H1 (cell line): ENCODE measurements around the gene BRD1. TPM values are rescaled to one million over a fixed set of nuclear protein-coding genes. Genes with fewer than 3 reads are reported as not detected.

Source experiments
- CTCF ChIA-PET: fragments of 300-600 bp; sonication (Branson Sonifier 250); formaldehyde crosslinking; loops from one replicate; lab custom pipeline; 2021; ENCODE audit not compliant: partially characterized antibody; lab: Charles Lee
- POLR2A ChIA-PET: fragments of 300-600 bp; sonication (Branson Sonifier 250); formaldehyde crosslinking; loops from one replicate; lab custom pipeline; 2021; ENCODE audit warnings: inconsistent platforms; ENCODE audit not compliant: partially characterized antibody; lab: Charles Lee
- DNase-seq, 2 experiments: peaks; one replicate each; pipeline versions ENCODE4 v3.0.0 to v3.0.0-alpha.2; 2010 to 2022; ENCODE audit warnings: low spot score in 2 of 2, low read depth in 1 of 2, mixed read lengths in 1 of 2
- FAIRE-seq: peaks from 2 replicates; lab custom pipeline; 2011; peaks lifted over from hg19 to GRCh38; lab: Jason Lieb, UNC
- H2AFZ ChIP-seq: 2 replicates; pipeline ENCODE4 v1.8.1; 2012; ENCODE audit warnings: low read length, inconsistent platforms
- H2AK5ac ChIP-seq: 2 replicates; pipeline ENCODE4 v1.6.1; 2013; ENCODE audit warnings: low read depth, low read length
- H2BK120ac ChIP-seq: replicated peaks from 2 replicates; pipeline ENCODE3; 2013; ENCODE audit warnings: low read depth, low read length, inconsistent platforms
- H2BK12ac ChIP-seq: 2 replicates; pipeline ENCODE4 v1.6.1; 2013; ENCODE audit warnings: low read depth, low read length
- H2BK15ac ChIP-seq: 2 replicates; pipeline ENCODE4 v1.6.1; 2013; ENCODE audit warnings: low read length
- H2BK20ac ChIP-seq: 2 replicates; pipeline ENCODE4 v1.6.1; 2013; ENCODE audit warnings: low read length
- H2BK5ac ChIP-seq: 2 replicates; pipeline ENCODE4 v1.6.1; 2013; ENCODE audit warnings: low read depth, low read length
- H3K14ac ChIP-seq: 2 replicates; pipeline ENCODE4 v1.6.1; 2013; ENCODE audit warnings: inconsistent platforms; ENCODE audit not compliant: insufficient read length
- H3K18ac ChIP-seq: 2 replicates; pipeline ENCODE4 v1.6.1; 2013; ENCODE audit warnings: low read length; ENCODE audit errors: extremely low read depth
- H3K23ac ChIP-seq: 2 replicates; pipeline ENCODE4 v1.6.1; 2013; ENCODE audit warnings: inconsistent platforms; ENCODE audit not compliant: insufficient read length
- H3K23me2 ChIP-seq: 2 replicates; pipeline ENCODE4 v1.6.1; 2013; ENCODE audit warnings: low read depth, low read length
- H3K27ac ChIP-seq: 2 replicates; pipeline ENCODE4 v1.6.1; 2011; ENCODE audit warnings: low read depth, low read length, inconsistent platforms
- H3K27me3 ChIP-seq, 4 experiments: replicated peaks in 1 of 4; 1 replicate in 1 of 4; 2 replicates in 3 of 4; pipeline versions ENCODE4 v1.6.1 to v1.8.1; 2011 to 2013; ENCODE audit warnings: low read length in 3 of 4, mild to moderate bottlenecking in 3 of 4, inconsistent platforms in 2 of 4, mixed read lengths in 2 of 4, moderate library complexity in 1 of 4; ENCODE audit not compliant: control insufficient read depth in 3 of 4, insufficient read depth in 3 of 4; ENCODE audit errors: extremely low read depth in 1 of 4
- H3K36me3 ChIP-seq, 4 experiments: 2 replicates each; pipeline versions ENCODE4 v1.6.1 to v1.8.1; 2011 to 2013; ENCODE audit warnings: mild to moderate bottlenecking in 4 of 4, low read length in 3 of 4, moderate library complexity in 2 of 4, control low read depth in 1 of 4, inconsistent platforms in 1 of 4; ENCODE audit not compliant: insufficient read depth in 4 of 4, control insufficient read depth in 2 of 4
- H3K4ac ChIP-seq: replicated peaks from 2 replicates; pipeline ENCODE3; 2013; ENCODE audit warnings: low read length, low read depth, mixed read lengths, inconsistent platforms; ENCODE audit not compliant: insufficient read length
- H3K4me1 ChIP-seq, 4 experiments: replicated peaks in 1 of 4; 1 replicate in 1 of 4; 2 replicates in 3 of 4; pipeline versions ENCODE4 v1.6.1 to v1.8.1; 2011 to 2013; ENCODE audit warnings: low read length in 3 of 4, inconsistent platforms in 2 of 4, mixed read lengths in 1 of 4; ENCODE audit not compliant: insufficient read depth in 4 of 4, control insufficient read depth in 3 of 4
- H3K4me2 ChIP-seq, 2 experiments: 2 replicates each; pipeline versions ENCODE4 v1.6.1 to v1.8.1; 2011 to 2013; ENCODE audit warnings: low read depth in 2 of 2, low read length in 2 of 2, control low read depth in 1 of 2, inconsistent platforms in 1 of 2, mild to moderate bottlenecking in 1 of 2; ENCODE audit not compliant: insufficient read depth in 1 of 2
- H3K4me3 ChIP-seq, 4 experiments: fragments of 200-600, 300-600 bp in 1 of 4; sonication (generic), shearing (Covaris generic), sonication (Bioruptor Twin) in 1 of 4; 2 replicates each; pipeline versions ENCODE4 v1.5.1 to v1.8.1; 2011 to 2016; ENCODE audit warnings: low read length in 4 of 4, low read depth in 3 of 4, control low read depth in 2 of 4, inconsistent platforms in 2 of 4, mild to moderate bottlenecking in 2 of 4, mixed read lengths in 1 of 4, moderate library complexity in 1 of 4; ENCODE audit not compliant: insufficient read depth in 2 of 4; ENCODE audit errors: extremely low read depth in 1 of 4
- H3K56ac ChIP-seq: replicated peaks from 2 replicates; pipeline ENCODE3; 2013; ENCODE audit warnings: low read depth, mild to moderate bottlenecking, mixed read lengths, low read length, inconsistent platforms; ENCODE audit not compliant: insufficient read length
- H3K79me1 ChIP-seq: 2 replicates; pipeline ENCODE4 v1.6.1; 2013; ENCODE audit warnings: low read depth, low read length, control low read depth
- H3K79me2 ChIP-seq, 2 experiments: 2 replicates each; pipeline versions ENCODE4 v1.6.1 to v1.8.1; 2012 to 2013; ENCODE audit warnings: low read length in 2 of 2, mild to moderate bottlenecking in 2 of 2, inconsistent platforms in 1 of 2; ENCODE audit not compliant: insufficient read depth in 2 of 2, control insufficient read depth in 1 of 2
- H3K9ac ChIP-seq, 4 experiments: replicated peaks in 1 of 4; 1 replicate in 1 of 4; 2 replicates in 3 of 4; pipeline versions ENCODE4 v1.6.1 to v1.8.1; 2011 to 2013; ENCODE audit warnings: low read depth in 3 of 4, low read length in 3 of 4, control low read depth in 2 of 4, mild to moderate bottlenecking in 2 of 4, moderate library complexity in 2 of 4, inconsistent platforms in 1 of 4; ENCODE audit errors: extremely low read depth in 1 of 4
- H3K9me3 ChIP-seq, 2 experiments: 2 replicates each; pipeline versions ENCODE4 v1.6.1 to v1.8.1; 2012 to 2013; ENCODE audit warnings: mild to moderate bottlenecking in 2 of 2, moderate library complexity in 2 of 2, control low read depth in 1 of 2, inconsistent platforms in 1 of 2, low read depth in 1 of 2, low read length in 1 of 2, mixed read lengths in 1 of 2; ENCODE audit not compliant: insufficient read depth in 2 of 2
- H4K20me1 ChIP-seq, 2 experiments: replicated peaks in 1 of 2; 2 replicates each; pipeline versions ENCODE3 to v1.8.1; 2011 to 2013; ENCODE audit warnings: inconsistent platforms in 2 of 2, low read length in 2 of 2, mild to moderate bottlenecking in 1 of 2; ENCODE audit not compliant: insufficient read depth in 2 of 2, control insufficient read depth in 1 of 2
- H4K5ac ChIP-seq: 2 replicates; pipeline ENCODE4 v1.6.1; 2013; ENCODE audit warnings: low read length, low read depth, mixed read lengths, inconsistent platforms; ENCODE audit not compliant: insufficient read length
- H4K8ac ChIP-seq: 2 replicates; pipeline ENCODE4 v1.8.0; 2013; ENCODE audit warnings: mild to moderate bottlenecking, moderate library complexity, low read length, inconsistent platforms; ENCODE audit not compliant: insufficient read depth; ENCODE audit errors: extremely low read depth
- H4K91ac ChIP-seq: replicated peaks from 2 replicates; pipeline ENCODE3; 2013; ENCODE audit warnings: low read length, mixed read lengths, inconsistent platforms; ENCODE audit not compliant: insufficient read length
- BACH1 ChIP-seq: IDR thresholded peaks from 2 replicates; pipeline ENCODE4 v1.6.1; 2012; ENCODE audit warnings: low read length, improper control_type of control experiment
- BCL11A ChIP-seq, 2 experiments: IDR thresholded peaks; one replicate each; pipeline ENCODE4 v1.6.1; 2011; ENCODE audit warnings: low read depth in 2 of 2, low read length in 2 of 2, mild to moderate bottlenecking in 2 of 2
- CBX8 ChIP-seq: fragments of 300-800, 300-1000 bp; sonication (generic); IDR thresholded peaks from 2 replicates; pipeline ENCODE4 v1.7.1; 2016; ENCODE audit warnings: low read depth, low read length, borderline replicate concordance
- CEBPB ChIP-seq: IDR thresholded peaks from 2 replicates; pipeline ENCODE4 v1.6.1; 2012; ENCODE audit warnings: low read depth, low read length
- CHD1 ChIP-seq: IDR thresholded peaks from 2 replicates; pipeline ENCODE4 v1.6.1; 2012; ENCODE audit warnings: low read depth, low read length, improper control_type of control experiment
- CREB1 ChIP-seq: IDR thresholded peaks from 2 replicates; pipeline ENCODE4 v1.6.1; 2012; ENCODE audit warnings: inconsistent platforms
- JUND ChIP-seq: IDR thresholded peaks from 2 replicates; pipeline ENCODE4 v1.6.1; 2011; ENCODE audit warnings: mild to moderate bottlenecking, improper control_type of control experiment, low read length
- KDM1A ChIP-seq: fragments of 200-600, 300-600 bp; sonication (generic); IDR thresholded peaks from 2 replicates; pipeline ENCODE4 v1.7.1; 2016; ENCODE audit warnings: mild to moderate bottlenecking, low read length, borderline replicate concordance
- KDM4A ChIP-seq: IDR thresholded peaks from one replicate; pipeline ENCODE4 v1.7.1; 2012; ENCODE audit warnings: low read depth, mild to moderate bottlenecking, moderate library complexity, low read length, inconsistent platforms; ENCODE audit not compliant: severe bottlenecking
- MAFK ChIP-seq: IDR thresholded peaks from 2 replicates; pipeline ENCODE4 v1.6.1; 2012; ENCODE audit warnings: low read depth, mild to moderate bottlenecking, improper control_type of control experiment, low read length
- POU5F1 ChIP-seq: IDR thresholded peaks from 2 replicates; pipeline ENCODE4 v1.6.1; 2011; ENCODE audit warnings: low read depth, mild to moderate bottlenecking, low read length, moderate library complexity
- RBBP5 ChIP-seq: IDR thresholded peaks from 2 replicates; pipeline ENCODE4 v1.7.1; 2012; ENCODE audit warnings: low read depth, mild to moderate bottlenecking, inconsistent platforms, low read length, moderate library complexity, borderline replicate concordance
- SP1 ChIP-seq: IDR thresholded peaks from 2 replicates; pipeline ENCODE4 v1.6.1; 2011; ENCODE audit warnings: low read depth, low read length
- SP2 ChIP-seq: IDR thresholded peaks from 2 replicates; pipeline ENCODE4 v1.6.1; 2012; ENCODE audit warnings: mild to moderate bottlenecking, low read length, inconsistent platforms
- TCF12 ChIP-seq: IDR thresholded peaks from 2 replicates; pipeline ENCODE4 v1.6.1; 2011; ENCODE audit warnings: low read depth, mild to moderate bottlenecking, low read length
- WGBS, 2 experiments: shearing (Covaris generic) in 1 of 2; methylation state at CpG; one replicate each; pipeline versions ENCODE4 v1.1.6 to v1.1.7; 2013 to 2015; ENCODE audit warnings: low lambda C conversion rate in 2 of 2, mixed read lengths in 2 of 2, inconsistent platforms in 1 of 2, low coverage in 1 of 2, missing lambda C conversion rate in 1 of 2; ENCODE audit not compliant: insufficient replicate concordance in 2 of 2, insufficient coverage in 1 of 2, insufficient read length in 1 of 2; ENCODE audit errors: extremely low coverage in 1 of 2, missing lambda C conversion rate in 1 of 2; 5-methylcytosine and 5-hydroxymethylcytosine counted together
- polyA plus RNA-seq, 7 experiments: library from polyadenylated mRNA; depleted of rRNA in 3 of 7; stranded (reverse) in 5 of 7; unstranded in 2 of 7; fragments of >200 nt in 5 of 7; fragments of 200-250 nt in 2 of 7; gene quantifications; 1 replicate in 5 of 7; 2 replicates in 1 of 7; 4 replicates in 1 of 7; pipeline versions ENCODE4 v1.2.1 to v1.2.3, GENCODE V29; 2011 to 2013; ENCODE audit warnings: missing spikeins in 2 of 7, mixed read lengths in 2 of 7
- total RNA-seq: library from RNA; stranded (reverse); fragmentation: NEBNext Ultra II Directional; extraction: Animal tissue kit (Norgen Biotek cat#: 25700); gene quantifications from 2 replicates; pipeline ENCODE4 v1.2.1, GENCODE V29; 2021

BRD1 gene
- total and polyA plus RNA-seq, 2 of the 8 experiments (the other 6 are each of a cell fraction or from before 2014, with no cell fraction given) = 6.8 to 34.0 TPM

GRCh38 chr22:49727881-49728569 lies 99.6 kb downstream of the BRD1 start:
- H2BK20ac ChIP-seq = no peak overlapping the region
- H2BK12ac ChIP-seq = no peak overlapping the region
- no peak overlapping the region for H2BK5ac ChIP-seq
- H3K9me3 ChIP-seq = no peaks in the 10 kb centered on the region
- no peak overlapping the region for H2AFZ ChIP-seq
- H4K8ac ChIP-seq = no peak overlapping the region
- no peak overlapping the region for H3K4me2 ChIP-seq
- H2AK5ac ChIP-seq = no peak overlapping the region
- no peaks in the 10 kb centered on the region for H3K79me1 ChIP-seq
- H3K23me2 ChIP-seq = no peaks in the 10 kb centered on the region
- H3K36me3 ChIP-seq = no peaks in the 10 kb centered on the region
- no peaks in the 10 kb centered on the region; a peak in 1 of 7 replicates for H3K4me1 ChIP-seq
- no peak overlapping the region for H2BK120ac ChIP-seq
- H3K56ac ChIP-seq = no peak overlapping the region
- no peak overlapping the region for H3K4me3 ChIP-seq
- H3K9ac ChIP-seq = no peak overlapping the region
- H3K14ac ChIP-seq = no peak overlapping the region
- no peaks in the 10 kb centered on the region for H4K20me1 ChIP-seq
- peaks cover 3 to 20% (median 14%) of the 10 kb centered on the region in 4 experiments; a peak in 5 of 7 replicates for H3K27me3 ChIP-seq
- FAIRE-seq = no peak
- H3K4ac ChIP-seq = no peak overlapping the region
- no peak overlapping the region for H2BK15ac ChIP-seq
- POLR2A ChIA-PET = no interaction called here
- H3K79me2 ChIP-seq = no peaks in the 10 kb centered on the region
- H3K27ac ChIP-seq = no peak overlapping the region
- CTCF ChIA-PET = interaction anchor here (0.8 to 3.0 kb wide), 4 partner anchors 16 to 141 kb away, joined by 3 to 14 read pairs (median 3); no protein-coding TSS in a partner anchor
- H3K23ac ChIP-seq = no peak overlapping the region
- H4K5ac ChIP-seq = no peak overlapping the region
- WGBS, 2 experiments = 89% methylated on average over 15 of the region's 16 CpGs; no CpG with 5 or more reads in 1 of the 2 experiments
- DNase-seq = no peak
- H4K91ac ChIP-seq = no peak overlapping the region
- no peak overlapping the region for H3K18ac ChIP-seq
- TF ChIP-seq CEBPB (no peak), BACH1 (no peak), TCF12 (no peak), BCL11A (IDR thresholded peaks at IDR 0.05; ENCODE audit: low read depth in 2 of 2, low read length in 2 of 2) (no peak), CHD1 (no peak), CREB1 (no peak), KDM1A (no peak), MAFK (no peak), SP2 (no peak), JUND (no peak), RBBP5 (no peak), POU5F1 (no peak), CBX8 (no peak), SP1 (no peak), KDM4A (no peak)
